GM12873 (cell line): Measurements from ENCODE around the gene TMEM130.

Source experiments
- CTCF ChIP-seq: IDR thresholded peaks from 2 replicates; pipeline ENCODE4 v1.5.1; 2012; ENCODE audit warnings: low read depth, mild to moderate bottlenecking, moderate library complexity, low read length, control low read depth; ENCODE audit not compliant: insufficient read depth; ENCODE audit errors: missing control alignments

The TMEM130 gene

GRCh38 chr7:98815313-98815712 lies 54.5 kb downstream of the TMEM130 start:
- no peak for TF ChIP-seq CTCF

GRCh38 chr7:98811299-98811698 lies 58.5 kb downstream of the TMEM130 start:
- no peak for TF ChIP-seq CTCF

GRCh38 chr7:98810153-98810802 lies 59.5 kb downstream of the TMEM130 start:
- TF ChIP-seq CTCF = no peak

- TF ChIP-seq CTCF = no peak
These were observed 60.9 kb downstream of the TMEM130 start for GRCh38 chr7:98808751-98809460.

- TF ChIP-seq CTCF = no peak
These were observed 62.5 kb downstream of the TMEM130 start for GRCh38 chr7:98807068-98808048.

GRCh38 chr7:98805956-98806838 lies 63.6 kb downstream of the TMEM130 start:
- no peak for TF ChIP-seq CTCF
